H9 (cell line): ENCODE data around the gene GBE1. TPM values are rescaled to one million over a fixed set of nuclear protein-coding genes. Genes with fewer than 3 reads are reported as not detected.

Experiments used
- DNase-seq: peaks from one replicate; pipeline ENCODE4 v3.0.0-alpha.2; 2017
- H2AFZ ChIP-seq: one replicate; pipeline ENCODE4 v1.6.1; 2013; ENCODE audit warnings: mild to moderate bottlenecking, low read length, control low read depth, moderate library complexity
- H2AK5ac ChIP-seq: 2 replicates; pipeline ENCODE4 v1.6.1; 2013; ENCODE audit warnings: low read length, control low read depth, mixed read lengths; ENCODE audit not compliant: insufficient read length
- H2BK120ac ChIP-seq: one replicate; pipeline ENCODE4 v1.6.1; 2013; ENCODE audit warnings: low read depth, mild to moderate bottlenecking, low read length, control low read depth, inconsistent platforms; ENCODE audit not compliant: poor library complexity, severe bottlenecking
- H2BK12ac ChIP-seq: 2 replicates; pipeline ENCODE4 v1.6.1; 2013; ENCODE audit warnings: low read length, control low read depth, mixed read lengths, low read depth; ENCODE audit not compliant: insufficient read length
- H2BK15ac ChIP-seq: 2 replicates; pipeline ENCODE4 v1.6.1; 2013; ENCODE audit warnings: low read depth, low read length, control low read depth
- H2BK20ac ChIP-seq: one replicate; pipeline ENCODE4 v1.6.1; 2013; ENCODE audit warnings: low read depth, mild to moderate bottlenecking, low read length, control low read depth, inconsistent platforms; ENCODE audit not compliant: poor library complexity, severe bottlenecking
- H2BK5ac ChIP-seq: 2 replicates; pipeline ENCODE4 v1.6.1; 2013; ENCODE audit warnings: low read length, control low read depth, mixed read lengths; ENCODE audit not compliant: insufficient read length
- H3K14ac ChIP-seq: 2 replicates; pipeline ENCODE4 v1.6.1; 2013; ENCODE audit warnings: low read length, control low read depth; ENCODE audit not compliant: insufficient read depth
- H3K18ac ChIP-seq: 2 replicates; pipeline ENCODE4 v1.6.1; 2013; ENCODE audit warnings: low read depth, mild to moderate bottlenecking, mixed read lengths, low read length, control low read depth; ENCODE audit not compliant: insufficient read length
- H3K23ac ChIP-seq: 2 replicates; pipeline ENCODE4 v1.6.1; 2013; ENCODE audit warnings: low read length, control low read depth, mixed read lengths, low read depth; ENCODE audit not compliant: insufficient read length
- H3K23me2 ChIP-seq: 2 replicates; pipeline ENCODE4 v1.6.1; 2013; ENCODE audit warnings: low read depth, mild to moderate bottlenecking, mixed read lengths, low read length, control low read depth; ENCODE audit not compliant: insufficient read length, poor library complexity, severe bottlenecking
- H3K27ac ChIP-seq: 2 replicates; pipeline ENCODE4 v1.5.1; 2013; ENCODE audit warnings: low read length, control low read depth, mixed read lengths, low read depth; ENCODE audit not compliant: insufficient read length
- H3K27me3 ChIP-seq: 2 replicates; pipeline ENCODE4 v1.6.1; 2013; ENCODE audit warnings: low read length, control low read depth, inconsistent platforms; ENCODE audit not compliant: insufficient read depth
- H3K4ac ChIP-seq: 2 replicates; pipeline ENCODE4 v1.6.1; 2013; ENCODE audit warnings: low read depth, mild to moderate bottlenecking, control low read depth, inconsistent platforms, low read length, moderate library complexity
- H3K4me1 ChIP-seq: 2 replicates; pipeline ENCODE4 v1.6.1; 2013; ENCODE audit warnings: low read length, control low read depth, inconsistent platforms; ENCODE audit not compliant: insufficient read depth
- H3K4me2 ChIP-seq: 2 replicates; pipeline ENCODE4 v1.6.1; 2013; ENCODE audit warnings: low read length, control low read depth, mixed read lengths; ENCODE audit not compliant: insufficient read length, insufficient read depth
- H3K56ac ChIP-seq: 2 replicates; pipeline ENCODE4 v1.6.1; 2013; ENCODE audit warnings: low read depth, mild to moderate bottlenecking, mixed read lengths, low read length, control low read depth; ENCODE audit not compliant: insufficient read length
- H3K79me1 ChIP-seq: 2 replicates; pipeline ENCODE4 v1.6.1; 2013; ENCODE audit warnings: low read depth, mild to moderate bottlenecking, moderate library complexity, low read length, control low read depth, inconsistent platforms; ENCODE audit not compliant: insufficient read depth, poor library complexity, severe bottlenecking
- H3K79me2 ChIP-seq: 2 replicates; pipeline ENCODE4 v1.6.1; 2013; ENCODE audit warnings: low read length, control low read depth, inconsistent platforms; ENCODE audit not compliant: insufficient read depth
- H3K9ac ChIP-seq: 2 replicates; pipeline ENCODE4 v1.6.1; 2013; ENCODE audit warnings: low read length, control low read depth, mixed read lengths; ENCODE audit not compliant: insufficient read length; ENCODE audit errors: extremely low read depth
- H3K9me3 ChIP-seq: one replicate; pipeline ENCODE4 v1.6.1; 2013; ENCODE audit warnings: low read depth, low read length, inconsistent platforms; ENCODE audit not compliant: control insufficient read depth
- H3T11ph ChIP-seq: one replicate; pipeline ENCODE4 v1.6.1; 2013; ENCODE audit warnings: mild to moderate bottlenecking, low read length, control low read depth, inconsistent platforms
- H4K20me1 ChIP-seq: one replicate; pipeline ENCODE4 v1.6.1; 2013; ENCODE audit not compliant: control insufficient read depth, insufficient read length, insufficient read depth
- H4K5ac ChIP-seq: 2 replicates; pipeline ENCODE4 v1.6.1; 2013; ENCODE audit warnings: low read depth, mild to moderate bottlenecking, mixed read lengths, low read length, control low read depth; ENCODE audit not compliant: insufficient read length
- H4K8ac ChIP-seq: replicated peaks from 2 replicates; pipeline ENCODE4 v1.6.1; 2013; ENCODE audit warnings: low read length, control low read depth, mixed read lengths, low read depth; ENCODE audit not compliant: insufficient read length
- H4K91ac ChIP-seq: 2 replicates; pipeline ENCODE4 v1.6.1; 2013; ENCODE audit warnings: low read depth, mild to moderate bottlenecking, moderate library complexity, mixed read lengths, low read length, control low read depth; ENCODE audit not compliant: insufficient read length
- H3K27ac Mint-ChIP-seq, 3 experiments: 2 replicates in 2 of 3; 3 replicates in 1 of 3; pipeline ENCODE4 v1.8.0; 2020 to 2021; ENCODE audit warnings: mixed read lengths in 3 of 3, mild to moderate bottlenecking in 1 of 3, moderate library complexity in 1 of 3
- H3K27me3 Mint-ChIP-seq: 2 replicates; pipeline ENCODE4 v1.8.0; 2021; ENCODE audit warnings: low read depth, mild to moderate bottlenecking, moderate library complexity, mixed read lengths
- H3K36me3 Mint-ChIP-seq, 3 experiments: 2 replicates in 2 of 3; 3 replicates in 1 of 3; pipeline ENCODE4 v1.8.0; 2020 to 2021; ENCODE audit warnings: low read depth in 3 of 3, mixed read lengths in 3 of 3; ENCODE audit not compliant: insufficient read depth in 1 of 3
- H3K4me1 Mint-ChIP-seq, 2 experiments: 2 replicates each; pipeline ENCODE4 v1.8.0; 2020; ENCODE audit warnings: mixed read lengths in 2 of 2
- H3K4me3 Mint-ChIP-seq, 2 experiments: 2 replicates in 1 of 2; 3 replicates in 1 of 2; pipeline ENCODE4 v1.8.0; 2020 to 2021; ENCODE audit warnings: mild to moderate bottlenecking in 2 of 2, mixed read lengths in 2 of 2, moderate library complexity in 1 of 2
- H3K9me3 Mint-ChIP-seq, 2 experiments: 2 replicates in 1 of 2; 3 replicates in 1 of 2; pipeline ENCODE4 v1.8.0; 2020; ENCODE audit warnings: mild to moderate bottlenecking in 2 of 2, mixed read lengths in 2 of 2, moderate library complexity in 1 of 2
- CTCF ChIP-seq: fragments of 200-600 bp; sonication (generic); conservative IDR thresholded peaks from 3 replicates; pipeline ENCODE4 v1.8.0; 2021; ENCODE audit warnings: antibody characterized with exemption, mild to moderate bottlenecking
- WGBS: extraction: QIAGEN DNeasy Blood & Tissue Kit; methylation state at CpG from one replicate; pipeline ENCODE4 v1.1.7; 2013; ENCODE audit warnings: missing lambda C conversion rate, low lambda C conversion rate, mixed read lengths; ENCODE audit not compliant: insufficient read length; ENCODE audit errors: extremely low coverage; 5-methylcytosine and 5-hydroxymethylcytosine counted together
- total RNA-seq: library from RNA; stranded (reverse); gene quantifications from 2 replicates; pipeline ENCODE4 v1.2.1, GENCODE V29; 2021

The GBE1 gene
- total RNA-seq, 1 experiment from 2014 or later, result 13.8 TPM

GRCh38 chr3:81788044-81788443 is 26.6 kb upstream of the GBE1 start:
- Histone ChIP-seq H3K9me3 (no peaks in the 10 kb centered on the region), H3K23ac (no peak overlapping the region), H3K79me1 (no peaks in the 10 kb centered on the region), H4K20me1 (no peaks in the 10 kb centered on the region), H4K8ac (no peak overlapping the region), H3K27me3 (no peaks in the 10 kb centered on the region), H2BK20ac (no peak overlapping the region), H3K4me1 (no peaks in the 10 kb centered on the region), H4K5ac (no peak overlapping the region), H2BK5ac (no peak overlapping the region), H2AFZ (no peak overlapping the region), H3T11ph (no peak overlapping the region), H2BK120ac (no peak overlapping the region), H3K27ac (no peak overlapping the region), H3K23me2 (no peaks in the 10 kb centered on the region), H2BK12ac (no peak overlapping the region), H3K79me2 (no peaks in the 10 kb centered on the region), H3K9ac (no peak overlapping the region), H3K56ac (no peak overlapping the region), H3K14ac (no peak overlapping the region), H2BK15ac (no peak overlapping the region), H3K18ac (no peak overlapping the region), H2AK5ac (no peak overlapping the region), H3K4ac (no peak overlapping the region), H3K4me2 (no peak overlapping the region), H4K91ac (no peak overlapping the region)
- H3K9me3 Mint-ChIP-seq, result peaks cover 2 to 3% of the 10 kb centered on the region in 2 experiments; a peak in 2 of 5 replicates
- no peak for DNase-seq
- no CpG with 5 or more reads among the region's 2 CpGs for whole genome bisulfite sequencing
- no peak overlapping the region for H3K4me3 Mint-ChIP-seq
- no peak overlapping the region for H3K27ac Mint-ChIP-seq
- H3K4me1 Mint-ChIP-seq, result peaks cover 12% of the 10 kb centered on the region in 2 experiments
- no peaks in the 10 kb centered on the region for H3K27me3 Mint-ChIP-seq
- no peak for TF ChIP-seq CTCF
- H3K36me3 Mint-ChIP-seq, result no peaks in the 10 kb centered on the region
